Measurements from ENCODE around the gene MRPL11. TPM values are rescaled to one million over a fixed set of nuclear protein-coding genes. Genes with fewer than 3 reads are reported as not detected.

The MRPL11 gene
- total and polyA plus RNA-seq, 2 experiments from 2014 or later, result 36.7 to 76.6 TPM

GRCh38 chr11:66407651-66408050 is 31.0 kb downstream of the MRPL11 start:
- Histone ChIP-seq H3K4me2 (ENCODE audit: unreplicated experiment) (no peak overlapping the region), H3K9me2 (ENCODE audit: insufficient read depth) (no peaks in the 10 kb centered on the region), H3K4me1 (ENCODE audit: insufficient read depth) (no peaks in the 10 kb centered on the region), H3K4me3 (no peak overlapping the region), H3K9me3 (ENCODE audit: low read depth) (no peaks in the 10 kb centered on the region), H3K36me3 (ENCODE audit: low read depth) (no peaks in the 10 kb centered on the region), H3K9ac (no peak overlapping the region), H3K79me2 (ENCODE audit: insufficient read depth) (no peaks in the 10 kb centered on the region), H2AFZ (no peak overlapping the region), H3F3A (ENCODE audit: insufficient read depth) (no peaks in the 10 kb centered on the region), H3K27ac (no peak overlapping the region), H3K27me3 (replicated peaks; ENCODE audit: insufficient read depth) (peaks cover 47% of the 10 kb centered on the region), H4K20me1 (ENCODE audit: insufficient read depth) (no peaks in the 10 kb centered on the region)
- in situ Hi-C loops (cut with MboI), result no loop called here
- TF ChIP-seq EZH2phosphoT487 (IDR thresholded peaks at IDR 0.05; ENCODE audit: insufficient read depth, low read depth), result no peak
- TF ChIP-seq EZH2 (IDR thresholded peaks at IDR 0.05; ENCODE audit: insufficient read depth, poor library complexity, severe bottlenecking), result no peak
- WGBS, 2 experiments (ENCODE audit: low coverage in 1 of 2, low lambda C conversion rate in 2 of 2, missing lambda C conversion rate in 2 of 2), result 22 to 31% methylated on average over 5 of the region's 5 CpGs
- no peak for DNase-seq

GRCh38 chr11:66393954-66394353 is 44.7 kb downstream of the MRPL11 start:
- Histone ChIP-seq H3K79me2 (ENCODE audit: insufficient read depth) (no peaks in the 10 kb centered on the region), H3K27ac (no peak overlapping the region), H2AFZ (no peak overlapping the region), H3K4me3 (no peak overlapping the region), H3K4me2 (ENCODE audit: unreplicated experiment) (no peak overlapping the region), H3K4me1 (ENCODE audit: insufficient read depth) (no peaks in the 10 kb centered on the region), H3K9ac (no peak overlapping the region), H3F3A (ENCODE audit: insufficient read depth) (no peaks in the 10 kb centered on the region), H3K27me3 (replicated peaks; ENCODE audit: insufficient read depth) (peaks cover 24% of the 10 kb centered on the region), H3K36me3 (ENCODE audit: low read depth) (no peaks in the 10 kb centered on the region), H4K20me1 (ENCODE audit: insufficient read depth) (no peaks in the 10 kb centered on the region), H3K9me3 (ENCODE audit: low read depth) (no peaks in the 10 kb centered on the region), H3K9me2 (ENCODE audit: insufficient read depth) (no peaks in the 10 kb centered on the region)
- in situ Hi-C loops (cut with MboI), result no loop called here
- TF ChIP-seq EZH2 (IDR thresholded peaks at IDR 0.05; ENCODE audit: insufficient read depth, poor library complexity, severe bottlenecking) (no peak), EZH2phosphoT487 (IDR thresholded peaks at IDR 0.05; ENCODE audit: insufficient read depth, low read depth) (no peak)
- DNase-seq, result no peak
- 67 to 68% methylated on average over 3 of the region's 3 CpGs for WGBS, 2 experiments (ENCODE audit: low coverage in 1 of 2, low lambda C conversion rate in 2 of 2, missing lambda C conversion rate in 2 of 2)

GRCh38 chr11:66391322-66391721 is 47.3 kb downstream of the MRPL11 start:
- no peaks in the 10 kb centered on the region for H3K4me1 ChIP-seq (ENCODE audit: insufficient read depth)
- no peak overlapping the region for H3K27ac ChIP-seq
- peaks cover 19% of the 10 kb centered on the region for H3K27me3 ChIP-seq (replicated peaks; ENCODE audit: insufficient read depth)
- in situ Hi-C loops (cut with MboI), result no loop called here
- H3K9ac ChIP-seq, result no peak overlapping the region
- no peaks in the 10 kb centered on the region for H3K36me3 ChIP-seq (ENCODE audit: low read depth)
- H3K9me2 ChIP-seq (ENCODE audit: insufficient read depth), result no peaks in the 10 kb centered on the region
- no peaks in the 10 kb centered on the region for H3K79me2 ChIP-seq (ENCODE audit: insufficient read depth)
- TF ChIP-seq EZH2phosphoT487 (IDR thresholded peaks at IDR 0.05; ENCODE audit: insufficient read depth, low read depth) (no peak), EZH2 (IDR thresholded peaks at IDR 0.05; ENCODE audit: insufficient read depth, poor library complexity, severe bottlenecking) (no peak)
- no peaks in the 10 kb centered on the region for H4K20me1 ChIP-seq (ENCODE audit: insufficient read depth)
- no peak overlapping the region for H3K4me3 ChIP-seq
- H3K9me3 ChIP-seq (ENCODE audit: low read depth), result no peaks in the 10 kb centered on the region
- H3F3A ChIP-seq (ENCODE audit: insufficient read depth), result no peaks in the 10 kb centered on the region
- WGBS, 2 experiments (ENCODE audit: low coverage in 1 of 2, low lambda C conversion rate in 2 of 2, missing lambda C conversion rate in 2 of 2), result 70 to 80% methylated on average over 6 of the region's 6 CpGs
- DNase-seq, result no peak
- H3K4me2 ChIP-seq (ENCODE audit: unreplicated experiment), result no peak overlapping the region
- no peak overlapping the region for H2AFZ ChIP-seq

DNA sequence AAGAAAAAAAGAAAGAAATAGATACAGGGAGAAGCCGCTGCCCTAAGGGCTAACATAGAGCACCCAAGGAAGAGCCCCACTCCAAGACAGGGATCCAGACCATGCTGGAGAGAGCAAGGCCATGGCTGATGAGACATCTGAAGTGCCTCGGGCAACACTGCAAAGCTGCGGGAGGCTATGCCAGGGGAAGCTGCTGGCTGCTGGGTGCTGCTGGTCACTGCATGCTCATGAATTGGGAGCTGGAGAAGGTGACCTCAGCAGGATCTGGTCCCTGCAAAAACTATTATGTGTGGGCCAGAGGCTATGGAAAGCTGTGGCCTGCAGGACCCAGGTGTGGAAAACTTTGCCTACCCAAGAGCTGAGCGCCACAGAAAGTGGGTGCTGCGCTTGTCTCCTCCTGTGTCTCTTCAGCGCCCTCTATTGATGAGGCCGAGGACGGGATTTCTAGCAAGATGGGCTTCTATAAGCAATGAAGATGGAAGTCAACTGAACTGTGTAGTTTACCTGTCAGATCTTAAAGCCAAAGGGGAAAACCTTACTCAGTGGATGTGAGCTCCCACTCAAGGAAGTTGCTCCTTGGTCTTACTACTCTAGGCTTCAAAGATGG is 49.8 kb downstream of the MRPL11 start:
- Histone ChIP-seq H4K20me1 (ENCODE audit: insufficient read depth) (no peaks in the 10 kb centered on the region), H3K9me3 (ENCODE audit: low read depth) (no peaks in the 10 kb centered on the region), H3K4me2 (ENCODE audit: unreplicated experiment) (no peak overlapping the region), H3K27ac (no peak overlapping the region), H3K4me3 (no peak overlapping the region), H2AFZ (no peak overlapping the region), H3K9ac (no peak overlapping the region), H3K79me2 (ENCODE audit: insufficient read depth) (no peaks in the 10 kb centered on the region), H3K4me1 (ENCODE audit: insufficient read depth) (no peaks in the 10 kb centered on the region), H3K9me2 (ENCODE audit: insufficient read depth) (no peaks in the 10 kb centered on the region), H3F3A (ENCODE audit: insufficient read depth) (no peaks in the 10 kb centered on the region), H3K36me3 (ENCODE audit: low read depth) (no peaks in the 10 kb centered on the region), H3K27me3 (replicated peaks; ENCODE audit: insufficient read depth) (peaks cover 11% of the 10 kb centered on the region)
- in situ Hi-C loops (cut with MboI), result loop anchor here (10.0 kb wide), 1 partner anchor 84 kb away; no protein-coding TSS in a partner anchor
- WGBS, 2 experiments (ENCODE audit: low coverage in 1 of 2, low lambda C conversion rate in 2 of 2, missing lambda C conversion rate in 2 of 2), result 17 to 20% methylated on average over 8 of the region's 8 CpGs
- peak; percentile 81 for DNase-seq
- TF ChIP-seq EZH2phosphoT487 (IDR thresholded peaks at IDR 0.05; ENCODE audit: insufficient read depth, low read depth) (no peak), EZH2 (IDR thresholded peaks at IDR 0.05; ENCODE audit: insufficient read depth, poor library complexity, severe bottlenecking) (no peak)
